ENCODE results near the gene FGD4. TPM values are rescaled to one million over a fixed set of nuclear protein-coding genes. Genes with fewer than 3 reads are reported as not detected.
"Not testable (repeated sequence)": the region's sequence is repeated elsewhere in the genome, so short reads cannot be mapped to it uniquely, and the experiment has no call there.

Gene FGD4
- total and polyA plus RNA-seq, 2 experiments from 2014 or later, result 1.1 to 3.4 TPM

GRCh38 chr12:32558903-32559302, 159.5 kb downstream of the FGD4 start:
- 0 to 13% methylated on average over 1 of the region's 1 CpG for WGBS, 2 experiments (ENCODE audit: low coverage in 1 of 2, low lambda C conversion rate in 2 of 2, missing lambda C conversion rate in 2 of 2)
- H3K9ac ChIP-seq, result peak overlapping the region; percentile 76
- peak overlapping the region; percentile 57 for H2AFZ ChIP-seq
- peaks cover 15% of the 10 kb centered on the region; the same call in 1 of the 2 replicates for H3F3A ChIP-seq (ENCODE audit: insufficient read depth)
- peak overlapping the region; percentile 79 for H3K4me2 ChIP-seq (ENCODE audit: unreplicated experiment)
- no peaks in the 10 kb centered on the region for H3K9me3 ChIP-seq (ENCODE audit: low read depth)
- peak overlapping the region; percentile 64 for H3K4me3 ChIP-seq
- no peak for TF ChIP-seq EZH2phosphoT487 (IDR thresholded peaks at IDR 0.05; ENCODE audit: insufficient read depth, low read depth)
- no peaks in the 10 kb centered on the region for H3K36me3 ChIP-seq (ENCODE audit: low read depth)
- H3K79me2 ChIP-seq (ENCODE audit: insufficient read depth), result 0 out of 2 replicates have a peak, but pooled peaks cover 4% of the 10 kb centered on the region
- no peaks in the 10 kb centered on the region for H3K27me3 ChIP-seq (replicated peaks; ENCODE audit: insufficient read depth)
- peaks cover 18% of the 10 kb centered on the region for H3K4me1 ChIP-seq (ENCODE audit: insufficient read depth)
- no peaks in the 10 kb centered on the region for H4K20me1 ChIP-seq (ENCODE audit: insufficient read depth)
- no peaks in the 10 kb centered on the region for H3K9me2 ChIP-seq (ENCODE audit: insufficient read depth)
- peak; percentile 85 for DNase-seq
- in situ Hi-C loops (cut with MboI), result no loop called here
- peak overlapping the region; percentile 88 for H3K27ac ChIP-seq

GRCh38 chr12:32559434-32559833, 160.1 kb downstream of the FGD4 start:
- peaks cover 18% of the 10 kb centered on the region for H3K4me1 ChIP-seq (ENCODE audit: insufficient read depth)
- H3K9me2 ChIP-seq (ENCODE audit: insufficient read depth), result no peaks in the 10 kb centered on the region
- no peaks in the 10 kb centered on the region for H3K9me3 ChIP-seq (ENCODE audit: low read depth)
- H3K79me2 ChIP-seq (ENCODE audit: insufficient read depth), result 0 out of 2 replicates have a peak, but pooled peaks cover 4% of the 10 kb centered on the region
- in situ Hi-C loops (cut with MboI), result no loop called here
- no peaks in the 10 kb centered on the region for H4K20me1 ChIP-seq (ENCODE audit: insufficient read depth)
- peak overlapping the region; percentile 57 for H2AFZ ChIP-seq
- no peaks in the 10 kb centered on the region for H3K27me3 ChIP-seq (replicated peaks; ENCODE audit: insufficient read depth)
- peak overlapping the region; percentile 64 for H3K4me3 ChIP-seq
- peak overlapping the region; percentile 76 for H3K9ac ChIP-seq
- H3K36me3 ChIP-seq (ENCODE audit: low read depth), result no peaks in the 10 kb centered on the region
- peak overlapping the region; percentile 79 for H3K4me2 ChIP-seq (ENCODE audit: unreplicated experiment)
- TF ChIP-seq EZH2phosphoT487 (IDR thresholded peaks at IDR 0.05; ENCODE audit: insufficient read depth, low read depth), result no peak
- peak overlapping the region; percentile 88 for H3K27ac ChIP-seq
- 12 to 19% methylated on average over 3 of the region's 3 CpGs for WGBS, 2 experiments (ENCODE audit: low coverage in 1 of 2, low lambda C conversion rate in 2 of 2, missing lambda C conversion rate in 2 of 2)
- peak; percentile 33 for DNase-seq
- peaks cover 15% of the 10 kb centered on the region; the same call in 1 of the 2 replicates for H3F3A ChIP-seq (ENCODE audit: insufficient read depth)

DNA sequence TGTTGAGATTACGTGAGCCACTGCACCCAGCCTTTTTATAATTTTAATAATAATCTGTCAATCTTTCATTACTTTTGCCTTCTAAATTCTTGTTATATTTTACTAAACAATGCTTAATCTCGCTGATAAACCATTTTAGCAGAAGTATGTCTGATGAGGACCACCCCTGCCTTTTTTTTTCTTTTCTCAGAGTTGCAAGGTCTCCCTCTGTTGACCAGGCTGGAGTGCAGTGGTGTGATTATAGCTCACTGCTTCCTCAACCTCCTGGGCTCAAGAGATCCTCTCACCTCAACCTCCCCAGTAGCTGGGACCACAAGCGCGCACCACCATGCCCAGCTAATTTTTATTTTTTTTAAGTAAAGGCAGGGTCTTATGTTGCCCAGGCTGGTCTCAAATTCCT, 161.2 kb downstream of the FGD4 start:
- no peak overlapping the region for H3K4me2 ChIP-seq (ENCODE audit: unreplicated experiment)
- no peaks in the 10 kb centered on the region for H3K36me3 ChIP-seq (ENCODE audit: low read depth)
- no peak overlapping the region for H3K27ac ChIP-seq
- H3K4me1 ChIP-seq (ENCODE audit: insufficient read depth), result peaks cover 18% of the 10 kb centered on the region
- in situ Hi-C loops (cut with MboI), result no loop called here
- no peaks in the 10 kb centered on the region for H4K20me1 ChIP-seq (ENCODE audit: insufficient read depth)
- TF ChIP-seq EZH2phosphoT487 (IDR thresholded peaks at IDR 0.05; ENCODE audit: insufficient read depth, low read depth) (no peak), EZH2 (IDR thresholded peaks at IDR 0.05; ENCODE audit: insufficient read depth, poor library complexity, severe bottlenecking) (no peak)
- 85 to 87% methylated on average over 4 of the region's 4 CpGs for WGBS, 2 experiments (ENCODE audit: low coverage in 1 of 2, low lambda C conversion rate in 2 of 2, missing lambda C conversion rate in 2 of 2)
- no peaks in the 10 kb centered on the region for H3K27me3 ChIP-seq (replicated peaks; ENCODE audit: insufficient read depth)
- H2AFZ ChIP-seq, result no peak overlapping the region
- 0 out of 2 replicates have a peak, but pooled peaks cover 4% of the 10 kb centered on the region for H3K79me2 ChIP-seq (ENCODE audit: insufficient read depth)
- H3K9me3 ChIP-seq (ENCODE audit: low read depth), result no peaks in the 10 kb centered on the region
- H3F3A ChIP-seq (ENCODE audit: insufficient read depth), result peaks cover 15% of the 10 kb centered on the region; the same call in 1 of the 2 replicates
- no peak overlapping the region for H3K4me3 ChIP-seq
- DNase-seq, result no peak
- H3K9me2 ChIP-seq (ENCODE audit: insufficient read depth), result no peaks in the 10 kb centered on the region
- no peak overlapping the region for H3K9ac ChIP-seq

GRCh38 chr12:32561931-32562341, 162.6 kb downstream of the FGD4 start:
- H4K20me1 ChIP-seq (ENCODE audit: insufficient read depth), result no peaks in the 10 kb centered on the region
- peaks cover 24% of the 10 kb centered on the region for H3K4me1 ChIP-seq (ENCODE audit: insufficient read depth)
- in situ Hi-C loops (cut with MboI), result no loop called here
- WGBS, 2 experiments (ENCODE audit: low coverage in 1 of 2, low lambda C conversion rate in 2 of 2, missing lambda C conversion rate in 2 of 2), result 91% methylated on average over 11 of the region's 11 CpGs
- TF ChIP-seq EZH2phosphoT487 (IDR thresholded peaks at IDR 0.05; ENCODE audit: insufficient read depth, low read depth) (no peak), EZH2 (IDR thresholded peaks at IDR 0.05; ENCODE audit: insufficient read depth, poor library complexity, severe bottlenecking) (no peak)
- DNase-seq, result no peak
- no peak overlapping the region for H2AFZ ChIP-seq
- no peaks in the 10 kb centered on the region for H3K9me2 ChIP-seq (ENCODE audit: insufficient read depth)
- H3K4me2 ChIP-seq (ENCODE audit: unreplicated experiment), result no peak overlapping the region
- no peaks in the 10 kb centered on the region for H3K27me3 ChIP-seq (replicated peaks; ENCODE audit: insufficient read depth)
- no peaks in the 10 kb centered on the region for H3K9me3 ChIP-seq (ENCODE audit: low read depth)
- 0 out of 2 replicates have a peak, but pooled peaks cover 4% of the 10 kb centered on the region for H3K79me2 ChIP-seq (ENCODE audit: insufficient read depth)
- H3K36me3 ChIP-seq (ENCODE audit: low read depth), result no peaks in the 10 kb centered on the region
- H3F3A ChIP-seq (ENCODE audit: insufficient read depth), result peaks cover 15% of the 10 kb centered on the region; the same call in 1 of the 2 replicates
- no peak overlapping the region for H3K4me3 ChIP-seq
- no peak overlapping the region for H3K9ac ChIP-seq
- no peak overlapping the region for H3K27ac ChIP-seq

DNA sequence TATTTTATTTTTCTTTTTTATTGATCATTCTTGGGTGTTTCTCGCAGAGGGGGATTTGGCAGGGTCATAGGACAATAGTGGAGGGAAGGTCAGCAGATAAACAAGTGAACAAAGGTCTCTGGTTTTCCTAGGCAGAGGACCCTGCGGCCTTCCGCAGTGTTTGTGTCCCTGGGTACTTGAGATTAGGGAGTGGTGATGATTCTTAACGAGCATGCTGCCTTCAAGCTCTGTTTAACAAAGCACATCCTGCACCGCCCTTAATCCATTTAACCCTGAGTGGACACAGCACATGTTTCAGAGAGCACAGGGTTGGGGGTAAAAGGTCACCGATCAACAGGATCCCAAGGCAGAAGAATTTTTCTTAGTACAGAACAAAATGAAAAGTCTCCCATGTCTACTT, 163.1 kb downstream of the FGD4 start:
- H2AFZ ChIP-seq; H3K79me2 ChIP-seq (ENCODE audit: insufficient read depth); H3K9me3 ChIP-seq (ENCODE audit: low read depth); H3K9ac ChIP-seq; DNase-seq; H3K9me2 ChIP-seq (ENCODE audit: insufficient read depth); H3K4me2 ChIP-seq (ENCODE audit: unreplicated experiment); H3K27ac ChIP-seq; H3K4me3 ChIP-seq; H4K20me1 ChIP-seq (ENCODE audit: insufficient read depth); H3K27me3 ChIP-seq (replicated peaks; ENCODE audit: insufficient read depth); in situ Hi-C loops (cut with MboI); H3K36me3 ChIP-seq (ENCODE audit: low read depth): not testable (repeated sequence)
- H3K4me1 ChIP-seq (ENCODE audit: insufficient read depth), result peaks cover 29% of the 10 kb centered on the region
- 75 to 89% methylated on average over 4 to 6 of the region's 6 CpGs for WGBS, 2 experiments (ENCODE audit: low coverage in 1 of 2, low lambda C conversion rate in 2 of 2, missing lambda C conversion rate in 2 of 2)
- peaks cover 20% of the 10 kb centered on the region; the same call in 1 of the 2 replicates for H3F3A ChIP-seq (ENCODE audit: insufficient read depth)

All from GM23248 (cell line).